ENCODE measurements around the gene CLCN7. TPM values are rescaled to one million over a fixed set of nuclear protein-coding genes. Genes with fewer than 3 reads are reported as not detected.

CLCN7 gene
- total and polyA plus RNA-seq, 2 of the 13 experiments (the other 11 are each of a cell fraction or from before 2014, with no cell fraction given), result 24.6 to 25.1 TPM

- ATAC-seq (no peak), DNase-seq (ENCODE audit: low spot score) (no peak), FAIRE-seq (no peak)
- POLR2A ChIA-PET, result interaction anchor here (1.5 kb wide), 1 partner anchor 20 kb away, joined by 3 read pairs; no protein-coding TSS in a partner anchor
- intact Hi-C loops (cut with micrococcal nuclease; ENCODE audit: unreplicated experiment), result no loop called here
- H2AFZ ChIP-seq (ENCODE audit: low read length), result no peak overlapping the region
- CTCF ChIA-PET (ENCODE audit: low intra/inter-chr PET ratio, low total read pairs), result no interaction called here
- no peak overlapping the region for H3K27ac ChIP-seq (ENCODE audit: extremely low read length, insufficient read depth, low read length)
- WGBS (ENCODE audit: low lambda C conversion rate), result 72% methylated on average over 33 of the region's 53 CpGs
- H3K79me2 ChIP-seq (ENCODE audit: insufficient read depth, low read length), result no peaks in the 10 kb centered on the region
- H4K20me1 ChIP-seq (ENCODE audit: insufficient read depth, low read length), result no peaks in the 10 kb centered on the region
- in situ Hi-C loops (cut with HindIII; ENCODE audit: extremely low pct_ligation_motif_present, low pct_unique_long_range_greater_than_20kb), result no loop called here
- no peaks in the 10 kb centered on the region for H3K36me3 ChIP-seq (replicated peaks in 1 of 2; ENCODE audit: control insufficient read depth in 1 of 2, insufficient read depth in 2 of 2, low read length in 2 of 2)
- no peak overlapping the region; a peak in 1 of 6 replicates for H3K4me3 ChIP-seq (replicated peaks in 1 of 3; ENCODE audit: insufficient read depth in 1 of 3, low read depth in 2 of 3, low read length in 3 of 3)
- H3K4me2 ChIP-seq (ENCODE audit: low read depth, low read length), result peak overlapping the region; percentile 95; the same call in 1 of the 2 replicates
- BruUV-seq (replicated peaks), result no TSS peak
- TF ChIP-seq ZNF790 (CRISPR knock-in tag; IDR thresholded peaks at IDR 0.05; ENCODE audit: borderline replicate concordance) (no peak), ZSCAN25 (CRISPR knock-in tag; IDR thresholded peaks at IDR 0.05) (0 out of 2 replicates have a peak, but pooled peaks have one; percentile 10), ZGPAT (CRISPR knock-in tag; IDR thresholded peaks at IDR 0.05) (0 out of 2 replicates have a peak, but pooled peaks have one; percentile 11), PITX1 (CRISPR knock-in tag; IDR thresholded peaks at IDR 0.05) (no peak), RBM39 (IDR thresholded peaks at IDR 0.05; ENCODE audit: low read depth, low read length, poor library complexity, severe bottlenecking) (peak; percentile 21), ZKSCAN1 (IDR thresholded peaks at IDR 0.05; ENCODE audit: low read length) (no peak), TFDP2 (CRISPR knock-in tag; IDR thresholded peaks at IDR 0.05) (no peak), TOE1 (CRISPR knock-in tag; IDR thresholded peaks at IDR 0.05) (no peak), HES4 (CRISPR knock-in tag; IDR thresholded peaks at IDR 0.05; ENCODE audit: borderline replicate concordance) (no peak), MTF1 (CRISPR knock-in tag; IDR thresholded peaks at IDR 0.05) (no peak), ZFP1 (CRISPR knock-in tag; IDR thresholded peaks at IDR 0.05) (no peak), ELF4 (CRISPR knock-in tag; IDR thresholded peaks at IDR 0.05; ENCODE audit: borderline replicate concordance) (no peak)
- peaks cover 10 to 39% of the 10 kb centered on the region in 2 experiments for H3K27me3 ChIP-seq (ENCODE audit: control insufficient read depth in 1 of 2, insufficient read depth in 2 of 2, low read length in 2 of 2)
- no peak overlapping the region for H3K9ac ChIP-seq (ENCODE audit: insufficient read depth, low read depth, low read length)
- H3K4me1 ChIP-seq (ENCODE audit: insufficient read depth, low read length), result peaks cover 37% of the 10 kb centered on the region
- no peaks in the 10 kb centered on the region for H3K9me3 ChIP-seq (ENCODE audit: low read length)
Observed at GRCh38 chr16:1427473-1428461, 47.1 kb downstream of the CLCN7 start.
